Measurements from ENCODE around the gene TANGO2.

TANGO2 gene

DNA sequence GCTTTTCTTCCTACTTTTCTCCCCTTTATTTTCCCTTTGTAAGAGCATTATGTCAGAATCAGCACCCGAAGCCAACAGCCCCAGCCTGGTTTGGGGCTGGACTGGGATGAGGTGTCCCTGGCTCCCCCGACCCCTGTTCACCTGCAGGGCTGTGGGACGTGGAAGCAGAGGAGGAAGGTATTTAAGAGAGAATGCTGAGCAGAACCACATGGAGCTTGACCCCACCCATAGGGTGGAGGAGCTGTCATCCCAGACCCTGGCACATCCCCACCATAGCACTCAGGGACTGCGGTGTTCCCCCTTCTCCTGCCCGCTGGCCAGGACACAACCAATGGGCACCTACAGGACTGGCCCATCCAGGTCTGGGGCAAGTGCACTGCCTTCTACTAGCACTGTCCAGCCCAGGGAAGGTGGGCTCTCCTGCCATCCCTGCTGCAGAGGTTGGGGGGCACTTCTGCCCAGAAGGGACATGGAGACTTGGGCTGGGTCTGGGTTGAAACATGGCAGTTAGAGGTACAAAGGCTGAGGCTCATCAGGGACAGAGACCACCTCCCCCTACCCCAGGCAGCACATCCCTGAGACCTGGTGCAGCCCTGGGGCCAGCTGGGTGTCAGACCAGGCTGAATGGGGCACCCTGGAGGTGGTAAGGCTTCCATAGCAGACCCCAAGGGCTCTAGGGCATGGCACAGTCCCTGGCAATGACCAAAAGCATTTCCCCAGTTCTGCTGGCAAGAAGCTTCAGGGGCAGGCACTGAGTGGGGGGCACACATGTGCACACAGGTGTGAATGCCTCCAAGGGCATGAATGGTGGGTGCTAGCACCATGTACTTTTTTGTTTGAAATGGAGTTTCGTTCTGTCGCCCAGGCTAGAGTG is 19.7 kb downstream of the TANGO2 start:
- no peak overlapping the region for H3K4me3 Mint-ChIP-seq
- H3K27ac Mint-ChIP-seq: no peak overlapping the region
- H3K4me1 Mint-ChIP-seq: no peaks in the 10 kb centered on the region
- H3K36me3 Mint-ChIP-seq (ENCODE audit: low read depth): no peaks in the 10 kb centered on the region
- H3K27me3 Mint-ChIP-seq (ENCODE audit: low read depth): no peaks in the 10 kb centered on the region
- H3K9me3 Mint-ChIP-seq: no peaks in the 10 kb centered on the region
- TF ChIP-seq, protein P1, sequence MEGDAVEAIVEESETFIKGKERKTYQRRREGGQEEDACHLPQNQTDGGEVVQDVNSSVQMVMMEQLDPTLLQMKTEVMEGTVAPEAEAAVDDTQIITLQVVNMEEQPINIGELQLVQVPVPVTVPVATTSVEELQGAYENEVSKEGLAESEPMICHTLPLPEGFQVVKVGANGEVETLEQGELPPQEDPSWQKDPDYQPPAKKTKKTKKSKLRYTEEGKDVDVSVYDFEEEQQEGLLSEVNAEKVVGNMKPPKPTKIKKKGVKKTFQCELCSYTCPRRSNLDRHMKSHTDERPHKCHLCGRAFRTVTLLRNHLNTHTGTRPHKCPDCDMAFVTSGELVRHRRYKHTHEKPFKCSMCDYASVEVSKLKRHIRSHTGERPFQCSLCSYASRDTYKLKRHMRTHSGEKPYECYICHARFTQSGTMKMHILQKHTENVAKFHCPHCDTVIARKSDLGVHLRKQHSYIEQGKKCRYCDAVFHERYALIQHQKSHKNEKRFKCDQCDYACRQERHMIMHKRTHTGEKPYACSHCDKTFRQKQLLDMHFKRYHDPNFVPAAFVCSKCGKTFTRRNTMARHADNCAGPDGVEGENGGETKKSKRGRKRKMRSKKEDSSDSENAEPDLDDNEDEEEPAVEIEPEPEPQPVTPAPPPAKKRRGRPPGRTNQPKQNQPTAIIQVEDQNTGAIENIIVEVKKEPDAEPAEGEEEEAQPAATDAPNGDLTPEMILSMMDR (IDR thresholded peaks at IDR 0.05; ENCODE audit: unreplicated experiment in 3 of 3): no peak

DNA sequence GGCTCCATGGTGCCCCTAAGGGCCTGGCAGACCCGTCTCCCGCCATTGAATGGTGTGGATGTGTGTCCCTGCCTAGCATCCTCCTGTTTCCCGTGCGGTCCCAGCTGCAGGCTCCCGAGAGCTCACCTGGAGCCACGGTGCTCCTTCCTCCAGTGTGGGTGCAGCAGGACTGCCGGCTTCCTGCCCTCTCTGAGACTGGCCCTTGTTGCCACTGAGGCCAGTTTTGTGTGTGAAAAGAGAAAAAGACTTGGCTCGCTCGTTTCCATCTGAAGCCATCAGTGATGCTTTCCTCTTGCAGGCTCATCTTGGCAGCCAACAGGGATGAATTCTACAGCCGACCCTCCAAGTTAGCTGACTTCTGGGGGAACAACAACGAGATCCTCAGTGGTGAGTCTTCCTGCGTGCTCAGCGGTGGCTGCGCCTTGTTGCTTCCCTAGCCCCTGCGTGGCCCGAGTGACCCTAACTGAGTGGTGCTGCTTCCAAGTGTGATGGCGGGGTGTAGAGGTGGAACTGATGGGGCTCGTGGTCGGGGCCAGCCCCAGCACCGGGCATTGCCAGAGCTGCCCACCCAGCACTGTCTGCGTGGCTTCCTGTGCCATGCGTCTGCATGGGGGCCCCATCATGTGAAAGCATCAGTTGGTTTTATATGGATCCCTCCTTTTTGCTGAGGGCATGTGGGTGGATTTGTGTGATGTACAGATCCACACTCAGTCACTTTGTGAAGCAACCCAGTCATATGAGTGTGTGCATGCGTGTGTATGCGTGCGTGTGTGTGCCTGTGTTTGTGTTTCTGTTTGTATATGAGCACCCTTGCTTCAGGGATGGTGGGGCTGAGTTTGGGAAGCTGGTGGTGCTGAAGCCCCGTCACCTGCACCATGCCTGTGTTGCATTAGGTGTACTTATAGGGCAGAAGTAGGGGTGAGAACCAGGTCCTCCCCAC is 22.4 kb downstream of the TANGO2 start:
- Mint-ChIP-seq H3K36me3 (ENCODE audit: low read depth) (peaks cover 8% of the 10 kb centered on the region), H3K9me3 (no peaks in the 10 kb centered on the region), H3K27me3 (ENCODE audit: low read depth) (no peaks in the 10 kb centered on the region), H3K27ac (no peak overlapping the region), H3K4me1 (no peaks in the 10 kb centered on the region), H3K4me3 (no peak overlapping the region)
- TF ChIP-seq, protein P1 (IDR thresholded peaks at IDR 0.05; ENCODE audit: unreplicated experiment in 3 of 3): no peak

DNA sequence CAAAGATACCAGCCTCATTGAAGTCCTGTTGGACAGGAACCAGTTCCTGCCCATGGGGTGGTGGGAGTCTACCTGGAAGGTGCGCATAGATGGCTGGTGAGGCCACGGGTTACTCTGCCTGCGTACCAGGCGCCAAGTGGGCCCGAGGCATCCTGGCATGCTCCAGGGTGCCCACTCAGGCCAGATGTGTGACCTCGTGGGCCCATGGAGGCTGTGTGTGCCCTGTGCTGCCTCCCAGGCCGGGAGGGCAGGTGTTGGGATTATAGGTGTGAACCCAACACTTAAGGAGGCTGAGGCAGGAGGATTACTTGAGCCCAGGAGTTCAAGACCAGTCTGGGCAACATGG is 23.1 kb downstream of the TANGO2 start:
- Mint-ChIP-seq H3K36me3 (ENCODE audit: low read depth) (peaks cover 14% of the 10 kb centered on the region), H3K27me3 (ENCODE audit: low read depth) (no peaks in the 10 kb centered on the region), H3K4me3 (no peak overlapping the region), H3K27ac (no peak overlapping the region), H3K4me1 (no peaks in the 10 kb centered on the region), H3K9me3 (no peaks in the 10 kb centered on the region)
- TF ChIP-seq, protein P1 (IDR thresholded peaks at IDR 0.05; ENCODE audit: unreplicated experiment in 3 of 3): no peak

DNA sequence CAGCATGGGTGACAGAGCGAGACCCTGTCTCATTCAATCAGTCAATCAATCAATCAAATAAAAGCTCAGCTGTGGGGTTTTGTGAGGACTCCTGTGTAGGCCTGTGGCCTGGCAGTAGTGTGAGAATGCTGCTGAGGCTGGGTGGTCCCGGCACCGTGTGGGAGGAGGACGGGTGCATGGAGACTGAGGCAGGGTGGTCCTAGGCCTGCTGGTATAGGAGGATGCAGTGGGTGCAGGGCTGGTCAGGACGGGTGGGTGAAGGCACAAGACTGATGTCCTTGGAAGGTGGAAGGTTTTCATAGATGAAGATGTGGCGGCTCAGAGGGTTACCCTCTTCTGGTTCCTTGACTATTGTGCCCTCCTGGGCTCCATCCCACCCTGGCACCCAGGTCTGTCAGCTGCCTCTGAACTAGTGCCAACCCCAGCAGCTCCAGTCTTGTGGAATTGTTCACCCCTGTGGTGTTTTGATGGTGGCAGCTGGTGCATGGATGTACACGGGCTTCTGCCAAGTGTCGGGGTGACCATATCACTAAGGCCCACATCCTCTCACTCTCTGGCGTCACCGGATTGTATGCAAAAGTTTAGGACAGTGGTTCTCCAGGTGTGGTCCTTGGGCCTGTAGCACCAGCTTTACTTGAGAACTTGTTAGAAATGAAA is 23.7 kb downstream of the TANGO2 start:
- peaks cover 18% of the 10 kb centered on the region for H3K36me3 Mint-ChIP-seq (ENCODE audit: low read depth)
- no peaks in the 10 kb centered on the region for H3K27me3 Mint-ChIP-seq (ENCODE audit: low read depth)
- no peak overlapping the region for H3K27ac Mint-ChIP-seq
- H3K4me3 Mint-ChIP-seq: no peak overlapping the region
- no peaks in the 10 kb centered on the region for H3K4me1 Mint-ChIP-seq
- TF ChIP-seq, protein P1 (IDR thresholded peaks at IDR 0.05; ENCODE audit: unreplicated experiment in 3 of 3): no peak
- H3K9me3 Mint-ChIP-seq: no peaks in the 10 kb centered on the region

DNA sequence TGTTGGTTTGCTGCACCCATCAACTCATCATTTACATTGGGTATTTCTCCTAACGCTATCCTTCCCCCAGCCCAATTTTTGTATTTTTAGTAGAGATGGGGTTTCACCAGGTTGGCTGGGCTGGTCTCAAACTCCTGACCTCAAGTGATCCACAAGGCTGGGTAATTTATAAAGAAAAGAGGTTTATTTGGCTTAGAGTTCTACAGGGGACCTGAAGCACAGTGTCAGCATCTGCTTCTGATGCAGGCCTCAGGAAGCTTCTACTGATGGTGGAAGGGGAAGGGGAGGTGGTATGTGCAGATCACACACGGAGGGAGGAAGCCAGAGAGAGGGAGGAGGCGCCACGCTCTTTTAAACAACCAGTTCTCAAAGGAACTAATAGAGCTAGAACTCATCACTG is 25.8 kb downstream of the TANGO2 start:
- H3K27ac Mint-ChIP-seq: no peak overlapping the region
- H3K9me3 Mint-ChIP-seq: no peaks in the 10 kb centered on the region
- TF ChIP-seq, protein P1 (IDR thresholded peaks at IDR 0.05; ENCODE audit: unreplicated experiment in 3 of 3): no peak
- H3K27me3 Mint-ChIP-seq (ENCODE audit: low read depth): no peaks in the 10 kb centered on the region
- peaks cover 20% of the 10 kb centered on the region for H3K36me3 Mint-ChIP-seq (ENCODE audit: low read depth)
- no peak overlapping the region for H3K4me3 Mint-ChIP-seq
- no peaks in the 10 kb centered on the region for H3K4me1 Mint-ChIP-seq
